ENCODE measurements around the gene GTF2F1.
"Not testable (repeated sequence)": the region's sequence is repeated elsewhere in the genome, so short reads cannot be mapped to it uniquely, and the experiment has no call there.

The GTF2F1 gene

GRCh38 chr19:6381030-6381750 lies 11.8 kb downstream of the GTF2F1 start:
- no peak for ATAC-seq

- ATAC-seq, result no peak
These were observed 13.2 kb downstream of the GTF2F1 start for GRCh38 chr19:6379744-6380143.

- no peak for ATAC-seq
These were observed 14.5 kb downstream of the GTF2F1 start for GRCh38 chr19:6378486-6378885.

GRCh38 chr19:6378041-6378440 lies 14.9 kb downstream of the GTF2F1 start:
- ATAC-seq, result no peak

DNA sequence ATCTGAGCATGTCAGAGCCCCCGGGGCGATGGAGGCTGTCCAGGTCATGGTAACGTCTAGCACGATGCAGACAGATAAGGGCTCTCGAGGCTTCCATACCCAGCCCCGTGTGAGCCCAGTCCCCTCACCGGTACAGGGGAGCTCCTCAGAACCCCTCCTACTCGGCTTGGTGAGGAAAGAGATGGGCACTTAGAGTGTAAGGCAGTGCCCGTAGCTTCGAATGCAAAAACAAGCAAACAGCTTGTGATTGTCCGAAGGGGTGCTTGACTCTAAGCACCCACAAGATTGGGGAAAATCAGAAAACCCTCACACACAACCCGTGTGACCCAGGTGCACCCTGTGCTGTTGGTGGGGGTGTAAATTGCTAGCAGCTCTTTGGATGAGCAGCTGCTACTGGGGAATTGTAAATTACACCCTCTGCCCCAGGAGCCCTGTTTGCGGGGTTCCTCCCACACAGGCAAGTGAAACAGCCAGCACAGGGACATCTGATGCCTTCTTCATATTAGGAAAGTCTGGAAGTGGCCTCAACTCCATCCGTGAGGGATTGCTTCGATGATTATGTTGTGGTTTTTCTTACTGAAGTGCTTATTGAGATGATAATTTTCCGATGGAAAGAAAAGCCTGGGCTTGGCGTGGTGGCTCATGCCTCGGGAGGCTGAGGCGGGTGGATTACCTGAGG lies 16.3 kb downstream of the GTF2F1 start:
- ATAC-seq, result no peak

GRCh38 chr19:6375411-6376010 lies 17.5 kb downstream of the GTF2F1 start, which contains the start of gene PSPN:
PSPN (minus strand) TSS chr19:6375933; CDS start chr19:6375849, 84 bp downstream.
- no peak for ATAC-seq

DNA sequence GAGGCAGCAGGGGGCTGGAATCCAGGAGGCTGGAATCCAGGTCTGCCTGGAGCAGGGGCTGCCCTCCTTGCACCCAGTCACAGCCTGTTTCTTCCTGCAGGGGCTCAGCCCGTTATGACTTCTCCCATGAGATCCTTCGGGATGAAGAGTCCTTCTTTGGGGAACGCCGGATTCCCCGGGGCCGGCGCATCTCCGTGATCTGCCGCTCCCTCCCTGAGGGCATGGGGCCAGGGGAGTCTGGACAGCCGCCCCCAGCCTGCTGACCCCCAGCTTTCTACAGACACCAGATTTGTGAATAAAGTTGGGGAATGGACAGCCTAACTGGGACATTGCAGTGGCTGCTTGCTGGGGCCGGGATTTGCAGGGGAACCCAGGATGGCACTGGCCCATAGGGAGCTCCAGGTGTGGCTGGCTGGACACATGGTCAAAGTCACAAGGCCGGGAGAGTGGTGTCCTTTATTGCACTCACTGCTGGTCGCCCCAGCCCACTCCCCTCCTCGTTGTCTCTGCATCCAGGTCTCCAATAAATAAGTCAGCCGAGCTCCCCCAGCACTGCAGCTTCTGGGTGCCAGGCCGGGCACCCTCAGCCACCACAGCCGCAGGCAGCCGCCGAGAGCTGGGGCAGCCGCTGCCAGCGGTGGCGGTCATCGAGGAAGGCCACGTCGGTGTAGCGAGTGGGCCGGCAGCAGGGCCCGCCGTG lies 18.1 kb downstream of the GTF2F1 start:
- ATAC-seq, result no peak

DNA sequence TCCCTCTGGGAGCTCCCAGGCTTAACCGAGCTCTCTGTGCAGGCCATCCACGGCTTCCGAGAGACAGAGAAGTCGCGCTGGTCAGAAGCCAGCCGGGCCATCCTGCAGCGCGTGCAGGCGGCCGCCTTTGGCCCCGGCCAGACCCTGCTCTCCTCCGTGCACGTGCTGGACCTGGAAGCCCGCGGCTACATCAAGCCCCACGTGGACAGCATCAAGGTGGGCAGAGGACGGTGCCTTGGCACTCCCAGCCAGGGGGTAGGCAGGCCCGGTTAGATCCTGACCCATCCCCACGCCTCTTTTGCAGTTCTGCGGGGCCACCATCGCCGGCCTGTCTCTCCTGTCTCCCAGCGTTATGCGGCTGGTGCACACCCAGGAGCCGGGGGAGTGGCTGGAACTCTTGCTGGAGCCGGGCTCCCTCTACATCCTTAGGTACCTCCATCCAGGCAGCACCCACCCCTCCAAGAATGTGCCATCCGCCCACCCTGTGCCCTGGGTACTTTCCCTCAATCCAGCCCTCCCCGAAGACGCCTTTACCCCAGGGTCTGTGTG lies 18.7 kb downstream of the GTF2F1 start:
- ATAC-seq, result no peak

DNA sequence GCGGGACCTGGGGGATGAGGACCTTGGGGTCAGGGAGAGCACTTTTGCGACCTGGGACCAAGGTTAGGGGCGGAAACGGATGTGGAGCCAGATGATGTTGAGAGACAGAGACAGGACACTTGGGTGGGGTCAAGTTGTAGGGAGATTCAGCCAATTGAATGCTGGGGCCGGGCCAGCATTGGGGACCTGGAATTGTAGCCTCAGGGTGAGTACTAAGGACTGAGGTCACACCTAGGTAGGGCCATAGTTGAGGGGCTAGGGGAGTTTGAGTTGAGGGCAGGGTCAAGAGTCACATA lies 19.2 kb downstream of the GTF2F1 start:
- ATAC-seq, result no peak

DNA sequence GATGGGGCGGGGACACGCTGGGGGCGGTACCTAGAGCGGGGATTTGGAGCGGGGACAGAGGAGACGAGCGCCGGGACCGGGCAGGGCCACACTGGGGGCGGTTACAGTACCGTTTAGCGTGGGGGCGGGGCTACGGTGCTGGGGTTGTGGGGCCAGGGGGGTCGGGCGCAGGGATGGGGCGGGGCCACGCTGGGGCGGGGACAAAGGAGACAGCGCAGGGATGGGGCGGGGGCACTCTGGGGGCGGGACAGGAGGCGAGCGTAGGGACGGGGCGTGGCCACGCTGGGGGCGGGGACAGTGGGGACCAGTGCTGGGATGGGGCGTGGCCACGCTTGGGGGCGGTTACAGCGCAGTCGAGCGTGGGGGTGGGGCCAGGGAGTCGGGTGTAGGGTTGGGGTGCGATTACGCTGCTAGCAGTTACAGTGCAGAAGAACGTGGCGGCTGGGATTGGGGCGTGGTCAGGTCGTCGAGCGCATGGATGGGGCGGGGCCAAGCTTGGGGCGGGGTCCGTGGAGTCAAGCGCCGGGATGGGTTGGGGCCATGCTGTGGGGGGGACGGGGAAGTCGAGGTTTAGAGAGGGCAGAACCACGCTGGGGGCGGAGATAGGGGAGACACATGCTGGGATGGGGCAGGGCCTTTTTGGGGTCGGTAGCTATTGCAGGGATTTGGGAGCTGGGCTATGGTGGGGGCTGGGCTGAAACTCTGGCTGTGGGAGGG lies 19.7 kb downstream of the GTF2F1 start:
- peak; percentile 66 to 67 for ATAC-seq

DNA sequence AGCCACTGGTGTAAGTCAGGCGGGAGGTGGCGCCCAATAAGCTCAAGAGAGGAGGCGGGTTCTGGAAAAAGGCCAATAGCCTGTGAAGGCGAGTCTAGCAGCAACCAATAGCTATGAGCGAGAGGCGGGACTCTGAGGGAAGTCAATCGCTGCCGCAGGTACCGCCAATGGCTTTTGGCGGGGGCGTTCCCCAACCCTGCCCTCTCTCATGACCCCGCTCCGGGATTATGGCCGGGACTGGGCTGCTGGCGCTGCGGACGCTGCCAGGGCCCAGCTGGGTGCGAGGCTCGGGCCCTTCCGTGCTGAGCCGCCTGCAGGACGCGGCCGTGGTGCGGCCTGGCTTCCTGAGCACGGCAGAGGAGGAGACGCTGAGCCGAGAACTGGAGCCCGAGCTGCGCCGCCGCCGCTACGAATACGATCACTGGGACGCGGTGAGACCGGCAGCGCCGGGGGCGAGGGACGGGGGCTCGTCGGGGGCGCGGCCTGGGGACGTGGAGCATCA lies 20.3 kb downstream of the GTF2F1 start, which contains the start of gene ALKBH7:
Gene ALKBH7 (plus strand): TSS at position 201 of the 502 bp plus-strand sequence. CDS start 27 bp downstream, at position 228.
- peak; percentile 84 to 87 for ATAC-seq

DNA sequence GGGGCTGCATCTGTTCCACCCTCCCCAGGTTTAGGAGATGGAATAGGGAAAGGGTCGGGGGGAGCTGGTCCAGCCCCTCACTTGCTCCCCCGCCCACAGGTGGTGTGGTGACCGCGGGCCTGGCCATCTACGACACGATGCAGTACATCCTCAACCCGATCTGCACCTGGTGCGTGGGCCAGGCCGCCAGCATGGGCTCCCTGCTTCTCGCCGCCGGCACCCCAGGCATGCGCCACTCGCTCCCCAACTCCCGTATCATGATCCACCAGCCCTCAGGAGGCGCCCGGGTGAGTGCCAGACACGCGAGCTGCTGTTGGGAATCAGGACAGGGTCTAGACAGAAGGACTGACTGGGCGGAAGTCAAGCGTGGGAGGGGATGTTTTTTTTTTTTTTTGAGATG lies 28.6 kb downstream of the GTF2F1 start:
- ATAC-seq, result no peak

DNA sequence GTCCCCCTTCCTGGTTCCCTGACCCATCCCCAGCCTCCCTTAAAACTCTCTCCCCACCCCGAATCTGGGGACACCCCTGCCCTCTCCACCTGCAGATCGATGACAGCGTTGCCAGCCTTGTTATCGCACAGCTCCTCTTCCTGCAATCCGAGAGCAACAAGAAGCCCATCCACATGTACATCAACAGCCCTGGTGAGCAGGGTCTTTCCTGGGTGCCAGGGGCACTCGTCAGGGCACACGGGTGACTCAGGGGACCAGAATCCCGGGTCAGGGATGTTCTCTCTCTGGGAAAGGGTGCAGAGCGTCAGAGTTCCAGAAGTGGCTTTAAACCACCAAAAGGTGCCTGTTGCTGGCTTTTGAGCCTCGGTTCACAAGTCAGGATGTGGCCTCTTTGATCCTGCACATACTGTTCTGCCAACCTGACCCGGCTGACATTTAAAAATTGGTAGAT lies 30.6 kb downstream of the GTF2F1 start:
- no peak for ATAC-seq

GRCh38 chr19:6362027-6362350 lies 31.0 kb downstream of the GTF2F1 start:
- peak in 1 of 2 donors; percentile 4 for ATAC-seq

- not testable (repeated sequence) for ATAC-seq
These were observed 32.1 kb downstream of the GTF2F1 start for GRCh38 chr19:6360857-6361216.

GRCh38 chr19:6360445-6360844 lies 32.5 kb downstream of the GTF2F1 start:
- ATAC-seq, result not testable (repeated sequence)

- no peak for ATAC-seq
These were observed 33.2 kb downstream of the GTF2F1 start for GRCh38 chr19:6359568-6360341.

DNA sequence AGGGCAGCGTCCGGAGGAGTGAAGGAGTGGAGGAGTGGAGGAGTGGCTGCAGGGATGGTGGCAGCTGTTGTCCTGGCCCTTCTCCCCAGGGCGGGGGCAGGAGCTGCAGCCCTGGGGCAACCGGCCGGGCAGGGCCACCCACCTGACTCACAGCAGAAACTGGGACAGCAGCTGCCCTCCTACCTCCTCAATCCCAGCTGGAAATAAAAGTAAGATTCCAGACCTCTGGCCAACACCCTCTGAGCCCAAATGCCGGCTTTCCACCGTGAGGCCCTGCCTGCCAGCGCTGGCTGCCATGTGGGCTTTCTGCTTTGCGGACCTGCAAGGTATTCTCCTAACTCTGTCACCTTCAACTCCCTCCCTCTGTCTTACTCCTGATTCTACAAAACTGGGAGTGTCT lies 35.0 kb downstream of the GTF2F1 start:
- no peak for ATAC-seq

DNA sequence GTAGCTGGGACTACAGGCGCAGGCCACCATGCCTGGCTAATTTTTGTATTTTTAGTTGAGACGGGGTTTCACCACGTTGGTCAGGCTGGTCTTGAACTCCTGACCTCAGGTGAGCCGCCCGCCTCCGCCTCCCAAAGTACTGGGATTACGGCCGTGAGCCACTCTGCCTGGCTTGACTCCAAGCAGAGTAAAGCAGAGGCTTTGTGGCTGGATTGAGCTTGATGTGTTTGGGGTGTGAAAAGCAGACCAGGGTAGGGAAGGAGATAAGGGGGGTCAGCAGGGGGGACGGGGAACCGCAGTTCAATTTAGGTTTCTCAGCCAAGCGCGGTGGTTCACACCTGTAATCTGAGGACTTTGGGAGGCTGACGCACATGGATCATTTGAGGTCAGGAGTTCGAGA lies 35.8 kb downstream of the GTF2F1 start:
- no peak for ATAC-seq

DNA sequence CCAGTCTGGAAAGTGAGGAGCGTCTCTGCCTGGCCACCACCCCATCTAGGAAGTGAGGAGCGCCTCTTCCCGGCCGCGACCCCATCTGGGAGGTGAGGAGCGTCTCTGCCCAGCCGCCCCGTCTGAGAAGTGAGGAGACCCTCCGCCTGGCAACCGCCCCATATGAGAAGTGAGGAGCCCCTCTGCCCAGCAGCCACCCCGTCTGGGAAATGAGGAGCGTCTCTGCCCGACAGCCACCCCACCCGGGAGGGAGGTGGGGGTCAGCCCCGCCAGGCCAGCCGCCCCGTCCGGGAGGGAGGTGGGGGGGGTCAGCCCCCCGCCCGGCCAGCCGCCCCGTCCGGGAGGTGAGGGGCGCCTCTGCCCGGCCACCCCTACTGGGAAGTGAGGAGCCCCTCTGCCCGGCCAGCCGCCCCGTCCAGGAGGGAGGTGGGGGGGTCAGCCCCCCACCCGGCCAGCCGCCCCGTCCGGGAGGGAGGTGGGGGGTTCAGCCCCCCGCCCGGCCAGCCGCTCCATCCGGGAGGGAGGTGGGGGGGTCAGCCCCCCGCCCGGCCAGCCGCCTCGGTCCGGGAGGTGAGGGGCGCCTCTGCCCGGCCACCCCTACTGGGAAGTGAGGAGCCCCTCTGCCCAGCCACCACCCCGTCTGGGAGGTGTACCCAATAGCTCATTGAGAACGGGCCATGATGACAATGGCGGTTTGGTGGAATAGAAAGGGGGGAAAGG lies 37.5 kb downstream of the GTF2F1 start:
- ATAC-seq, result not testable (repeated sequence)
